PC-9 (cell line): ENCODE data around the gene ADGRL3. TPM values are rescaled to one million over a fixed set of nuclear protein-coding genes. Genes with fewer than 3 reads are reported as not detected.

Experiments
- BruUV-seq: library from RNA; stranded (reverse); fragments of 400-500 nt; replicated peaks from 2 replicates; lab custom pipeline; 2021; lab: Mats Ljungman, UMichigan
- CTCF ChIA-PET: fragments of 300-600 bp; sonication (Branson Sonifier 250); formaldehyde crosslinking; loops from one replicate; lab custom pipeline; 2022; ENCODE audit warnings: antibody characterized with exemption; lab: Charles Lee
- POLR2A ChIA-PET: fragments of 300-600 bp; sonication (Branson Sonifier 250); formaldehyde crosslinking; loops from one replicate; lab custom pipeline; 2022; ENCODE audit warnings: antibody characterized with exemption; ENCODE audit not compliant: unreplicated experiment; lab: Charles Lee
- DNase-seq, 2 experiments: peaks; one replicate each; pipeline versions ENCODE4 v3.0.0 to v3.0.0-alpha.2; 2015 to 2022; ENCODE audit warnings: mixed read lengths in 1 of 2
- H2AFZ ChIP-seq: fragments of 200-600 bp; sonication (generic); 2 replicates; pipeline ENCODE4 v1.8.1; 2017; ENCODE audit warnings: antibody characterized with exemption
- H3F3A ChIP-seq: fragments of 200-600 bp; sonication (generic); 2 replicates; pipeline ENCODE4 v1.8.1; 2017; ENCODE audit warnings: antibody characterized with exemption, mild to moderate bottlenecking, low read depth; ENCODE audit not compliant: insufficient read depth
- H3K27ac ChIP-seq: fragments of 200-600 bp; sonication (generic); 2 replicates; pipeline ENCODE4 v1.6.1; 2016; ENCODE audit warnings: mixed run types
- H3K27me3 ChIP-seq: fragments of 200-600 bp; sonication (generic); 2 replicates; pipeline ENCODE4 v1.6.1; 2016; ENCODE audit warnings: low read depth, mixed run types; ENCODE audit not compliant: insufficient read depth
- H3K36me3 ChIP-seq: fragments of 200-600 bp; sonication (generic); 2 replicates; pipeline ENCODE4 v1.6.1; 2016; ENCODE audit warnings: low read depth, mixed run types
- H3K4me1 ChIP-seq: fragments of 200-600 bp; sonication (generic); replicated peaks from 2 replicates; pipeline ENCODE4 v1.6.1; 2016; ENCODE audit warnings: mixed run types; ENCODE audit not compliant: insufficient read depth
- H3K4me2 ChIP-seq: fragments of 200-600 bp; sonication (generic); 2 replicates; pipeline ENCODE4 v1.6.1; 2017; ENCODE audit warnings: mixed run types
- H3K4me3 ChIP-seq: fragments of 200-600 bp; sonication (generic); 2 replicates; pipeline ENCODE4 v1.6.1; 2016; ENCODE audit warnings: mixed run types
- H3K79me2 ChIP-seq: fragments of 200-600 bp; sonication (generic); 2 replicates; pipeline ENCODE4 v1.6.1; 2017; ENCODE audit warnings: low read depth, mixed run types
- H3K9me2 ChIP-seq: fragments of 200-600 bp; sonication (generic); 2 replicates; pipeline ENCODE4 v1.8.1; 2017; ENCODE audit warnings: mild to moderate bottlenecking; ENCODE audit not compliant: insufficient read depth
- H3K9me3 ChIP-seq: fragments of 200-600 bp; sonication (generic); 2 replicates; pipeline ENCODE4 v1.8.1; 2016; ENCODE audit warnings: low read depth; ENCODE audit not compliant: insufficient read depth
- H4K20me1 ChIP-seq: fragments of 200-600 bp; sonication (generic); 2 replicates; pipeline ENCODE4 v1.8.1; 2017; ENCODE audit not compliant: insufficient read depth
- CTCF ChIP-seq: fragments of 200-600 bp; sonication (generic); conservative IDR thresholded peaks from 2 replicates; pipeline ENCODE4 v1.6.1; 2017; ENCODE audit warnings: mixed run types, antibody characterized with exemption, mild to moderate bottlenecking, moderate library complexity
- EZH2 ChIP-seq: fragments of 200-600 bp; sonication (generic); IDR thresholded peaks from 2 replicates; pipeline ENCODE4 v1.8.0; 2017; ENCODE audit warnings: antibody characterized with exemption, low read depth
- intact Hi-C: fragments of 100-400 bp; cut with micrococcal nuclease; formaldehyde crosslinking; loops from one replicate; pipeline ENCODE4 v1.10.0; 2022; ENCODE audit not compliant: unreplicated experiment
- total RNA-seq: library from RNA; stranded (reverse); gene quantifications from 2 replicates; pipeline ENCODE4 v1.2.3, GENCODE V29; 2021

ADGRL3 gene
- total RNA-seq, 1 experiment from 2014 or later, result 1.6 TPM

- BruUV-seq, result no TSS peak
- H3K9me3 ChIP-seq, result no peaks in the 10 kb centered on the region
- DNase-seq, result no peak
- H3K27ac ChIP-seq, result no peak overlapping the region
- H3K27me3 ChIP-seq, result no peaks in the 10 kb centered on the region
- no peak overlapping the region for H2AFZ ChIP-seq
- H3K4me2 ChIP-seq, result no peak overlapping the region
- ChIA-PET POLR2A (no interaction called here), CTCF (no interaction called here)
- H4K20me1 ChIP-seq, result no peaks in the 10 kb centered on the region
- H3K4me3 ChIP-seq, result no peak overlapping the region
- no peaks in the 10 kb centered on the region for H3K36me3 ChIP-seq
- intact Hi-C loops, result no loop called here
- no peaks in the 10 kb centered on the region for H3K79me2 ChIP-seq
- no peaks in the 10 kb centered on the region for H3F3A ChIP-seq
- H3K4me1 ChIP-seq, result no peaks in the 10 kb centered on the region
- no peaks in the 10 kb centered on the region for H3K9me2 ChIP-seq
- TF ChIP-seq EZH2 (no peak), CTCF (no peak)
These were observed 119.0 kb downstream of the ADGRL3 start for GRCh38 chr4:61319156-61319555.

- ChIA-PET CTCF (no interaction called here), POLR2A (no interaction called here)
- TF ChIP-seq EZH2 (no peak), CTCF (no peak)
- H3F3A ChIP-seq, result no peaks in the 10 kb centered on the region
- no peak overlapping the region for H3K4me3 ChIP-seq
- DNase-seq, result no peak
- H3K27me3 ChIP-seq, result no peaks in the 10 kb centered on the region
- H3K9me3 ChIP-seq, result no peaks in the 10 kb centered on the region
- H3K36me3 ChIP-seq, result no peaks in the 10 kb centered on the region
- no peaks in the 10 kb centered on the region for H3K79me2 ChIP-seq
- H3K4me2 ChIP-seq, result no peak overlapping the region
- no peaks in the 10 kb centered on the region for H3K9me2 ChIP-seq
- no TSS peak for BruUV-seq
- H3K4me1 ChIP-seq, result no peaks in the 10 kb centered on the region
- no peak overlapping the region for H3K27ac ChIP-seq
- H2AFZ ChIP-seq, result no peak overlapping the region
- no peaks in the 10 kb centered on the region for H4K20me1 ChIP-seq
- intact Hi-C loops, result no loop called here
These were observed 120.0 kb downstream of the ADGRL3 start for GRCh38 chr4:61320154-61320553.

- H3K36me3 ChIP-seq, result no peaks in the 10 kb centered on the region
- H3F3A ChIP-seq, result no peaks in the 10 kb centered on the region
- no peak overlapping the region for H3K4me3 ChIP-seq
- H3K9me2 ChIP-seq, result no peaks in the 10 kb centered on the region
- POLR2A ChIA-PET, result no interaction called here
- no peak overlapping the region for H2AFZ ChIP-seq
- no peaks in the 10 kb centered on the region for H3K4me1 ChIP-seq
- H3K27ac ChIP-seq, result no peak overlapping the region
- no peaks in the 10 kb centered on the region for H3K9me3 ChIP-seq
- no peaks in the 10 kb centered on the region for H4K20me1 ChIP-seq
- CTCF ChIA-PET, result no interaction called here
- intact Hi-C loops, result no loop called here
- TF ChIP-seq EZH2, result no peak
- no peak for TF ChIP-seq CTCF
- no peaks in the 10 kb centered on the region for H3K79me2 ChIP-seq
- H3K27me3 ChIP-seq, result no peaks in the 10 kb centered on the region
- DNase-seq, result no peak
- H3K4me2 ChIP-seq, result no peak overlapping the region
- BruUV-seq, result no TSS peak
These were observed 120.5 kb downstream of the ADGRL3 start for GRCh38 chr4:61320631-61321030.
